HG02970 (cell line): Measurements from ENCODE around the gene TBK1.
"Not testable (repeated sequence)": the region's sequence is repeated elsewhere in the genome, so short reads cannot be mapped to it uniquely, and the experiment has no call there.

Experiments
- ATAC-seq: cut with Tn5 transposase; IDR thresholded peaks from one replicate; pipeline ENCODE4 v1.9.1; 2021; ENCODE audit warnings: mild to moderate bottlenecking, moderate library complexity, moderate number of reproducible peaks; ENCODE audit not compliant: unreplicated experiment, low FRiP score

TBK1 gene

DNA sequence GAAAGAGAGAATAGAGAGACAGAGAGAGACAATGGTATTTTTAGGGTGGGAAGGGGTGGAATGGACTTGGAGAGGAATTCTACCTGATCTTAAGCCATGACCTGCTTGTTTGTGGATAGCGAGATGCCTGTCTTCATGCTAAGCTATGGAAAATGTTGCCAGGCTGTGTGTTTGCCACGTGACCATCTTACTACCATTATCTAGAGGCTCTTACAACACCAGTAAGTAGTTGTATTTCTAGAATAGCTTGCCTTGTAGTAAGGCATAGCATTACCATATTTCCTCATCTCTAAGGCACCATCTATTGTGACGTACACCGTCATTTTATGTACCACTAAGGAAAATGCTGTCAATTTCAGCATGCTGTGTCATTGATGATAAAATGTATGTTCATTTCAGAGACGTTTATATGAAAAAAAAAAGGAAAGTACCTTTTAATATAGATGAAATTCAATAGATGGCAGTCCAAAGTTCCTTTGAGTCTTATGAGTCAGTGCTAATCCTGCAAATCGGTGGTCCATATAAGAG is 82.8 kb downstream of the TBK1 start:
- ATAC-seq = no peak

DNA sequence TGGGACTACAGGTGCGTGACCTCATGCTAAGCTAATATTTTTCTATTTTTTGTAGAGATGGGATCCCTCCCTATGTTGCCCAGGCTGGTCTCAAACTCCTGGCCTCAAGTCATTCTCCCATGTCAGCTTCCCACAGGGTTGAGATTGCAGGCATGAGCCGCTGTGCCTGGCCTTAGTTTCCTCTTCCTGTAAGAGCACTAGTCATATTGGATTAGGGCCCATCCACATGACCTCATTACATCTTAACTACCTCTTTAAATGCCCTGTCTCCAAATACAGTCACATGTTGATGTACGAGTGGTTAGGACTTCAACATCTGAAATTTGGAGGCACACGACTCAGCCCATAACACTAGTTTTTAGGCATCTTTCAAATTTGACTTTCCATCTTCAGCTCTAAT is 86.2 kb downstream of the TBK1 start:
- no peak for ATAC-seq

DNA sequence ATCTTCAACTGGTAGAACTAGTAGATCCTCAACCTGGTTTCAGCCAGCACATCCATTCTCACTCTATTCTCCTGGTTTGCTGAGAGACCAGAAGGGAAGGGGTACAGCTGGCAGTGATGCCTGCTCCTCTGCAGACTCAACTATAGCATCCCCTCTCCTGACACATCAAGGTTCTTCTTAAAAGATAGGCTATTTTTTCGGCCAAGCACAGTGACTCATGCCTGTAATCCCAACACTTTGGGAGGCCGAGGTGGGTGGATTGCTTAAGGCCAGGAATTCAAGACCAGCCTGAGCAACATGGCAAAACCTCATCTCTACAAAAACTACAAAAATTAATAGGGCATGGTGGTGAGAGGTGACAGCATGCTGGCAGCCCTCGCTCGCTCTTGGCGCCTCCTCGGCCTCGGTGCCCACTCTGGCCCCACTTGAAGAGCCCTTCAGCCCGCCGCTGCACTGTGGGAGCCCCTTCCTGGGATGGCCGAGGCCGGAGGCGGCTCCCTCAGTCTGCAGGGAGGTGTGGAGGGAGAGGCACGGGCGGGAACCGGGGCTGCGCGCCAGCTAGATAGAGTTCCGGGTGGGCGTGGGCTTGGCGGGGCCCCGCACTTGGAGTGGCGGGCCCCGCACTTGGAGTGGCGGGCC is 90.6 kb downstream of the TBK1 start:
- ATAC-seq = not testable (repeated sequence)

DNA sequence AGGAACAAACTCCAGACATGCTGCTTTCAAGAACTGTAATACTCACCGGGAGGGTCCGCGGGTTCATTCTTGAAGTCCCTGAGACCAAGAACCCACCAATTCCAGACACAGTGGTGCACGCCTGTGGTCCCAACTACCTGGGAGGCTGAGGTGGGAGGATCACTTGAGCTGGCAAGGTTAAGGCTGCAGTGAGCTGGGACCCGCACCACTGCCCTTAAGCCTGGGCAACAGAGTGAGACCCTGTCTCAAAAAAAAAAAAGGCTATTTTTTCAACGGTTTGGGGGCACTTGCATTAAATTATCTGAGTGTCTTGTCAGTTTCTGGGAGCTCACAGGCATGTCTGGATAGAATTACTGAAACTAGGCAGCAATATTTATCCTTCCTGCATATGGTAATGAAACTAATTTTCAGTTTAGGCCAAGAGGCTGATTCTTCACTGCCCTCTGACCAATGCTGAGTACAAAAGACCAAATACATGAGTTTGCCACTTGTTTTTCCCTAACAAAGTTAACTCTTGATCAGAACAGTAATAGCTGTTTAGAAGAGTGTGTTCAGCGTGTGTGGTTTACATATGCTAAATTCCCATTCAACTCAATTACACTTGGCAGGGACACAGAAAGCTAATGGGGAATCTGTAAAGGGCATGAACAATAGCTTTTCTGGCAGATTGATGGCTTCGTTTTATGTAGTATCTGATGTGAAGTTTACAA is 92.6 kb downstream of the TBK1 start:
- no peak for ATAC-seq

DNA sequence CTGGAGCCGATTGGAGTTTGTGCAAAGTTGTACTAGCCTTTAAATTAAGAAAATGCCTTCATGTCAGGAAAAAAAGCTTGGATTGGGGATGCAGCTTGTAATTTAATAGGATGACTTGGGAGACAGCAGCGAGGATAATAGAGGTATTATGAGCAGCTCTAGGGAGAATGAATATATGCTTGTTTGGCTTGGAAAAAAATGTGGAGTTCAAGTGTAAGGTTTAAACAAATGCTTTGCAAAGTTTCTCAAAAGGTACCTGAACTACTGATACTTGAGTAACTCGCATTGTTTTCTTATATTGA is 93.1 kb downstream of the TBK1 start:
- no peak for ATAC-seq

DNA sequence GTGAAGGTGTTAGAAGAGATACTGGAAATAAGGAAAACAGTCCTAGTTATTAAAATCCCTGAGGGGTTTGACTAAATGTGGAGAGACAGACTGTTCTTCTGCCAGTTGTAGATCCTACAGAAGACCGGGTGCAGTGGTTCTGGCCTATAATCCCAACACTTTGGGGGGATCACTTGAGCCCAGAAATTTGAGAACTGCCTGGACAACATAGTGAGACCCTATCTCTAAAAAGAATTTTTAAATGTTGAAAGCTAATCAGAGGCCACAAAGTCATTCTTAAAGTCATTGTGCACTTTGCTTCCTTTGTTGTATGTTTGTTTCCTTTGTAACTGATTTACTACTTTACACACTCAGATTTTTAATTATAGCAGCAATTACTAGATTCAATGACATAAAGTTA is 97.2 kb downstream of the TBK1 start:
- no peak for ATAC-seq

DNA sequence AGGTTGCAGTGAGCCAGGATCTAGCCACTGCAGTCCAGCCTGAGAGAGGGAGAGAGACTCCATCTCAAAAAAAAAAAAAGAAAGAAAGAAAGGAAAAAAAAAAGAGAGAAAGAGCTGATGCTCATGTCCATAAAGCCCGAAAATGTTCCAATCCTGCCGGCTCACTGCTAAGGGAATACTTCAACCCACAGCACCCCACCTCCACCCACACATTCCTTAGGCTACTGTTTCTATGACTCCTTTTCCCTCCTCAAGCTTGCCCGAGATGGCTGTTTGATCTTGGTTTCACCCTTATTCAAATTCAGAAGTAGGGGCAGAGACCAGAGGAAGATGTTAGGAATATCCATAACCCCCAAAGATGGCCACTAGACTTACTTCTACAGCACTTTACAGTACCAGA is 98.8 kb downstream of the TBK1 start:
- ATAC-seq = no peak

DNA sequence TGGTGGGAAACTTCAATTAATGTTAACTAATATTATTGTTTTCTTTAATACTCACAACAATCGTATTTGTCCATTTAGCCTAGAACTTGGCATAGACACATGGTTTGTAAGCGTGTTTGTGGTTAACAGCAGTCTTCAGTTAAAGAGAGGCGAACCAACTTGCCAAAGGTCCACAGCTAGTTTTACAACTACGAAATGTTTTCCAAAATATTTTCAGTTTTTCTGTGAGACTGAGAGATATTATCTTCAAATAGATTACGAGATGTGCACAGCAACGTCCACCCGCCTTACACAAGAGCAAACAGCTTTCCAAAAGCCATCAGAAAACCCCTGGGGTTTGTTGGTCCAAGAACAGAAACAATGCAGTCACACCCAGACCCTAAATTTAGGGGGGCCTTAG is 99.8 kb downstream of the TBK1 start:
- no peak for ATAC-seq
